Activated naive CD4-positive, alpha-beta T cell treated with anti-CD3 and anti-CD28 coated beads, Interleukin-2, amount 50 U/mL, for 72 hours (primary cell): ENCODE results near the gene ARHGEF19. TPM values are rescaled to one million over a fixed set of nuclear protein-coding genes. Genes with fewer than 3 reads are reported as not detected.
"Not testable (repeated sequence)": the region's sequence is repeated elsewhere in the genome, so short reads cannot be mapped to it uniquely, and the experiment has no call there.

Source experiments
- ATAC-seq, 2 donors: fragments of 150-1000 bp; cut with Tn5 transposase; 2 replicates each; pipeline ENCODE4 v1.10.0; 2021; ENCODE audit warnings: mild to moderate bottlenecking in 2 of 2, moderate library complexity in 2 of 2
- DNase-seq, 2 donors: peaks; one replicate each; pipeline ENCODE4 v3.0.0; 2021 to 2022; ENCODE audit warnings: low spot score in 2 of 2
- H3K27ac Mint-ChIP-seq, 2 donors: one replicate each; pipeline ENCODE4 v1.8.0; 2022; ENCODE audit warnings: mild to moderate bottlenecking in 2 of 2, mixed read lengths in 2 of 2
- H3K36me3 Mint-ChIP-seq, 2 donors: one replicate each; pipeline ENCODE4 v1.8.0; 2022; ENCODE audit warnings: mixed read lengths in 2 of 2
- H3K9me3 Mint-ChIP-seq, 2 donors: one replicate each; pipeline ENCODE4 v1.8.0; 2022; ENCODE audit warnings: mixed read lengths in 2 of 2
- total RNA-seq, 2 donors: library from RNA; stranded (reverse); gene quantifications; one replicate each; pipeline ENCODE4 v1.2.3, GENCODE V29; 2022

The ARHGEF19 gene
- total RNA-seq, 2 donors from 2014 or later = 8.4 to 10.1 TPM

- DNase-seq (no peak), ATAC-seq (no peak)
- Mint-ChIP-seq H3K27ac (no peak overlapping the region), H3K36me3 (no peaks in the 10 kb centered on the region), H3K9me3 (no peaks in the 10 kb centered on the region)
These were observed 35.0 kb upstream of the ARHGEF19 start for GRCh38 chr1:16247441-16247840.

- ATAC-seq (no peak), DNase-seq (no peak)
- H3K27ac Mint-ChIP-seq = peak overlapping the region in 1 of 2 donors; percentile 82
- H3K36me3 Mint-ChIP-seq = no peaks in the 10 kb centered on the region
- no peaks in the 10 kb centered on the region for H3K9me3 Mint-ChIP-seq
These were observed 34.5 kb upstream of the ARHGEF19 start for GRCh38 chr1:16246961-16247360.

- H3K27ac Mint-ChIP-seq, H3K36me3 Mint-ChIP-seq, DNase-seq, ATAC-seq, H3K9me3 Mint-ChIP-seq: not testable (repeated sequence)
These were observed 33.8 kb upstream of the ARHGEF19 start for GRCh38 chr1:16246239-16246638.

- Mint-ChIP-seq H3K36me3 (no peaks in the 10 kb centered on the region), H3K9me3 (no peaks in the 10 kb centered on the region), H3K27ac (no peak overlapping the region)
- ATAC-seq (no peak), DNase-seq (no peak)
These were observed 33.2 kb upstream of the ARHGEF19 start for GRCh38 chr1:16245476-16246196.

- Mint-ChIP-seq H3K36me3 (no peaks in the 10 kb centered on the region), H3K27ac (peak overlapping the region; percentile 3 to 69), H3K9me3 (no peaks in the 10 kb centered on the region)
- no peak for ATAC-seq
- DNase-seq = no peak
These were observed 32.3 kb upstream of the ARHGEF19 start for GRCh38 chr1:16244650-16245285.

- no peaks in the 10 kb centered on the region for H3K36me3 Mint-ChIP-seq
- peak overlapping the region in 1 of 2 donors; percentile 69 for H3K27ac Mint-ChIP-seq
These were observed 31.6 kb upstream of the ARHGEF19 start for GRCh38 chr1:16243936-16244649.

GRCh38 chr1:16243215-16243610 lies 30.8 kb upstream of the ARHGEF19 start:
- Mint-ChIP-seq H3K36me3 (no peaks in the 10 kb centered on the region), H3K9me3 (no peaks in the 10 kb centered on the region), H3K27ac (no peak overlapping the region)
- ATAC-seq (no peak), DNase-seq (no peak)

More at GRCh38 chr1:16243936-16244649, 31.6 kb upstream of the ARHGEF19 start:
- H3K9me3 Mint-ChIP-seq = no peaks in the 10 kb centered on the region
- ATAC-seq = peak; percentile 74 to 77
- peak in 1 of 2 donors; percentile 74 for DNase-seq

GRCh38 chr1:16242556-16243214 lies 30.2 kb upstream of the ARHGEF19 start:
- no peaks in the 10 kb centered on the region for H3K9me3 Mint-ChIP-seq
- DNase-seq (no peak), ATAC-seq (no peak)
- no peak overlapping the region for H3K27ac Mint-ChIP-seq
- H3K36me3 Mint-ChIP-seq = no peaks in the 10 kb centered on the region

GRCh38 chr1:16241221-16241708 lies 28.8 kb upstream of the ARHGEF19 start:
- DNase-seq (no peak), ATAC-seq (no peak)
- Mint-ChIP-seq H3K27ac (no peak overlapping the region), H3K36me3 (no peaks in the 10 kb centered on the region), H3K9me3 (no peaks in the 10 kb centered on the region)

- DNase-seq (no peak), ATAC-seq (no peak)
- Mint-ChIP-seq H3K36me3 (no peaks in the 10 kb centered on the region), H3K27ac (peak overlapping the region in 1 of 2 donors; percentile 77), H3K9me3 (no peaks in the 10 kb centered on the region)
These were observed 27.6 kb upstream of the ARHGEF19 start for GRCh38 chr1:16239972-16240491.

- Mint-ChIP-seq H3K36me3 (no peaks in the 10 kb centered on the region), H3K27ac (peak overlapping the region; percentile 90 to 96), H3K9me3 (no peaks in the 10 kb centered on the region)
- peak in 1 of 2 donors; percentile 33 for DNase-seq
- no peak for ATAC-seq
These were observed 24.9 kb upstream of the ARHGEF19 start for GRCh38 chr1:16237343-16237830.

GRCh38 chr1:16236511-16237342 lies 24.3 kb upstream of the ARHGEF19 start, which contains the start of gene CPLANE2:
Gene CPLANE2 (minus strand): TSS chr1:16237183. CDS start chr1:16236742, 441 bp downstream.
- ATAC-seq = peak; percentile 89 to 94
- DNase-seq = peak; percentile 96 to 98
- peak within 1 kb of the TSS; percentile 90 to 96 for H3K27ac Mint-ChIP-seq

GRCh38 chr1:16235944-16236510 lies 23.6 kb upstream of the ARHGEF19 start:
- Mint-ChIP-seq H3K36me3 (no peaks in the 10 kb centered on the region), H3K27ac (peak overlapping the region; percentile 90 to 96), H3K9me3 (no peaks in the 10 kb centered on the region)
- ATAC-seq (peak; percentile 33 to 62), DNase-seq (peak; percentile 40 to 56)

More at GRCh38 chr1:16236511-16237342, 24.3 kb upstream of the ARHGEF19 start, which contains the start of gene CPLANE2:
- H3K9me3 Mint-ChIP-seq = no peaks in the 10 kb centered on the region
- H3K36me3 Mint-ChIP-seq = no peaks in the 10 kb centered on the region

- ATAC-seq (no peak), DNase-seq (no peak)
- Mint-ChIP-seq H3K36me3 (no peaks in the 10 kb centered on the region), H3K9me3 (no peaks in the 10 kb centered on the region), H3K27ac (no peak overlapping the region)
These were observed 22.9 kb upstream of the ARHGEF19 start for GRCh38 chr1:16235347-16235746.

GRCh38 chr1:16233431-16233830 lies 21.0 kb upstream of the ARHGEF19 start:
- Mint-ChIP-seq H3K9me3 (no peaks in the 10 kb centered on the region), H3K36me3 (no peaks in the 10 kb centered on the region), H3K27ac (no peak overlapping the region)
- ATAC-seq (no peak), DNase-seq (no peak)
